Renal cortex interstitium (tissue), 11 donors: Measurements from ENCODE around the gene INO80D. TPM values are rescaled to one million over a fixed set of nuclear protein-coding genes. Genes with fewer than 3 reads are reported as not detected.
A peak's percentile ranks its signal among the peaks of the same experiment; 100 is the strongest.
"Not testable (repeated sequence)": the region's sequence is repeated elsewhere in the genome, so short reads cannot be mapped to it uniquely, and the experiment has no call there.

Source experiments
- DNase-seq, 11 donors: peaks; one replicate each; pipeline ENCODE4 v3.0.0-alpha.2; 2013; ENCODE audit warnings: low read depth in 9 of 11, low spot score in 4 of 11; ENCODE audit errors: extremely low read depth in 1 of 11
- polyA plus RNA-seq, 3 donors: library from polyadenylated mRNA; unstranded; fragments of 120-200 nt; gene quantifications; one replicate each; pipeline ENCODE4 v1.2.1, GENCODE V29; 2013; ENCODE audit not compliant: insufficient read length in 3 of 3

INO80D gene
- polyA plus RNA-seq, 3 donors: 8.8 to 10.8 (median 10.1) TPM

- DNase-seq: peak in 4 of 11 donors; percentile 22 to 38 (median 28)
Observed at GRCh38 chr2:206084870-206085741, 868 bp downstream of the INO80D start.

- DNase-seq: peak in 10 of 11 donors; percentile 48 to 79 (median 60)
Observed at GRCh38 chr2:206084439-206084869, 1.5 kb downstream of the INO80D start.

DNA sequence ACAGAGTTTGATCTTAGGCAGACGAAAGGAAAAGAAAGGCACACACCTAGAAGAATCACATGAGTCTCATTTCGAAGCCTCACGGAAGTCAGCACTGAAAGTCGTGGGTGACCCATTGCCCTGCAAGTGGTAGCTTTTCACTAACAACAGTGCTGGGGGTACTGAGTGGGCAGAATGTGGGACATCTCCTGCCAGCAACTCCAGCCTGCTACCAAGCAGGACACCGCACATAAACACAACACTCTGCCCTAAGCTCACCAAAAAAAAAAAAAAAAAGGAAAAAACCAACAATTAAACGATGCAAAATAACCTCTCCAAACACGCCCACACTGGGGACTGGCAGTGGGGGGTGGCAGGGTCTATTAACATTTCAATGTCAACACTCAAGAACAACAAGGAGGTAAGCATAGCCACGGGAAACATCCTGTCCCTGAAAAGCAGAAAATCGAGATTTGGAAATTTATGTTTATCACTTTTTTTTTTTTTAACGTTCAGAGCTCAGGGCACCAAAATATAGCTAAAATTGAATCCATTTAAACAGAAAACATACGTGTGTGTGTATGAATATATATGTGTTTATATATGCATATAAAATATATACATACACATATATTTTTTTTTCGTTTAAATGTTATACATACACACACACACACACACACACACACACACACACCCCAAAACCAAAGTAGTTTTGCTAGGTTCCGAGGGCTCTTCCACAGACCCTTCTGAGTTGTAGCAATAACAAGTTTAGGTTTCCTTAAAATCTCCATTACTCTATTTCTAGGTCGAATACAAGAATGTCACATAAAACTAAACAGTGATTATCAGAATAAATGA, 2.2 kb downstream of the INO80D start:
- DNase-seq: peak in 2 of 11 donors; percentile 1 to 15

DNA sequence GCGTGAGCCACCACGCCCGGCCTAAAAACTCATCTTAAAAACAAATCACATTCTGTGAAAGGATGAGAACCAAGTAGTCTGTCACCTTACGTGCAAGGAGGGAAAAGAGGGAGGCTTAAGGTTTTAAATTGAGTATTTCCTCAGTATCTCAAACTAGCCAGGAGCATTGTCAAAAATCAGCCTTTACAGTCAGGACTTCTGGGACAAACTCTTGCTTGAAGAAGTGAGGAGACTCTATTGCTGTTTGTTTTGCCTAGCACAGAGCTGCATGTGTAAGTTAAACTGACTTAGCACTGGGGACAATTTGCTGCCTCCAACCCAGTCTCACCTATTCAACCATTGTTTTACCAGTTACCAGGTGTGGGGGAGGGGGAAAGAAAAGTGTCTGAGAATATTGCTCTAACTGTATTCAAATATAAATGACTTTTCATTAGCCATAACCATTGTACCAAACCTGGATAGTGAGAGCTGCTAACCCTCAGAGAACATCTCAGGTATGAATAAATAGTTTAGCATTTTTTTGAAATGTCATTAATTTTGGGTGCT, 3.6 kb downstream of the INO80D start:
- no peak for DNase-seq

GRCh38 chr2:206080927-206081326, 5.0 kb downstream of the INO80D start:
- DNase-seq: no peak

- DNase-seq: peak in 2 of 11 donors; percentile 3 to 15
Observed at GRCh38 chr2:206079699-206080465, 6.1 kb downstream of the INO80D start.

DNA sequence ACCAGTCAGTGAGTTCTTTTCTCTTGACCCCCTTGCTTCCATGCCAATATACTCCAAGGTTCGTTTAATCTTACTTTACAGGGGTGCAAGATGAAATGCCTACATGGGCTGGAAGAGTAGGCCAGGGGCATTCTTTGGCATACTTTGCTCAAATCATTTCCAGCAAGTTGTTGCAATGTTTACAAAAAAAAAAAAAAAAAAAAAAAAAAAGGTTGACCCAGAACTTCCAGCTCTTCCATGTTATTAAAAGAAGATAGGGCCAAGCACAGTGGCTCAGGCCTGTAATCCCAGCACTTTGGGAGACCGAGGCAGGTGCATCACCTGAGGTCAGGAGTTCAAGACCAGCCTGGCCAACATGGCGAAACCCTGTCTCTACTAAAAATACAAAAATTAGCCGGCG, 8.1 kb downstream of the INO80D start:
- DNase-seq: not testable (repeated sequence)

- no peak for DNase-seq
Observed at GRCh38 chr2:206075113-206075512, 10.9 kb downstream of the INO80D start.

GRCh38 chr2:206071807-206072206, 14.2 kb downstream of the INO80D start:
- DNase-seq: no peak

DNA sequence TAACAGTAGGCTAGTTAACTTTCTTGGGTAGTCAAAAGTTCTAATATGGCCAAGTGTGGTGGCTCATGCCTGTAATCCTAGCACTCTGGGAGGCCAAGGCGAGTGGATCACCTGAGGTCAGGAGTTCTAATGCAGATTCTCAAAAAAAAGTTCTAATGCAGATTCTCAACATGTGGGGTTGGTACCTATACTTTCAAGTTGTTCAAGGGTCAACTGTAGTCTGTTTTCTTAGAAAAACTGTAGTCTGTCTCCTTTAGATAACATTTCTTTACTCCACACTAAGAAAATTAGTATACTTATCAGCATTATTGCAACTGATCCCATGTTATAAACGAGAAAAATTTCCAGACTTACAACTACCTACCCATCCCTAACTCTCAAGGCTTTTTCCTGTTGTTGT, 16.6 kb downstream of the INO80D start:
- no peak for DNase-seq

DNA sequence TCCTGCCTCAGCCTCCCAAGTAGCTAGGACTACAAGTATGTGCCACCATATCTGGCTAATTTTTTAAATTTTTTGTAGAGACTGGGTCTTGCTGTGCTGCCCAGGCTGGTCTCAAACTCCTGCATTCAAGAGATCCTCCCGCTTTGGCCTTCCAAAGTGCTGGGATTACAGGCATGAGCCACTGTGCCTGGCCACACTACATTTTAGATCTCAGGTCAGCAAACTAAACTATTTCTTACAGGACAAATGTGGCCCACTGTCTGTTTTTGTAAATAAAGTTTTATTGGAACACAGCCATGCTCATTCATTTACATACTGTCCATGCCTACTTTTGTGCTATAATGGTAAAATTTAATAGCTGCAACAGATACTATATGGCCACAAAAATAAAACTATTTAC, 17.8 kb downstream of the INO80D start:
- no peak for DNase-seq

DNA sequence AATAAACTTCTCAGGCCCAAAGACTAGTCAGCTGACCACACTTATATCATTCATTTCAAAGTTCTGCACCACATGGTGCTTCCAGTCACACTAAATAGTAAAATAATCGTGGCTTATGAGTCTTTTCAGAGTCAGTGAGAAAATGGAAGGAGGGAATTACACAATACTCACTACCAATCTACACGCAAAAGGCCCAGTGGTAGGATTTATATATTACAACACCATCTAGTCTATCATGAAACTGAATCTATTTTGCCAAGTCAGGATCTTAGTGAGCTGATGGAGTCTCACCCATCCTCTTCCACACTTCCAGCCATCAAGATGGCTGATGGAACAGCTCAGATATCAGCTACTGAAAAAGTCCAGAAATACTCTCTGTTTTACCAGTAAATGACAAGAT, 21.9 kb downstream of the INO80D start:
- no peak for DNase-seq

DNA sequence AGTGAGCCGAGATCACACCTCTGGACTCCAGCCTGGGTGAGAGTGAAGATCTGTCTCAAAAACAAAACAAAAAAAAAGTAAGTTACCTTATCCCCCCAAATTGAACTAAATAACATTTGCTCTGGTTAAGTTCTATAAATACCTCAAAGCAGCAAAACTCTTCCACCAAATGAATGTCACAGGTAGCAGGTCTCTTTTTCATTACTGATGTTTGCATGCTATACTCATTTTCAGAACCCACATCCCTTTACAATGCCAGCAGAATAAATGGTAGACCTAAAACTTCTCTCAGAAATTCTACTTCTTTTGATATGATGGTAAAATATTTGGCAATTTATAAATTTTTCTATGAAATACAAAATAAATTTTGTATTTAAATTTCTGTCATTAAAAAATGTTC, 22.3 kb downstream of the INO80D start:
- DNase-seq: no peak

DNA sequence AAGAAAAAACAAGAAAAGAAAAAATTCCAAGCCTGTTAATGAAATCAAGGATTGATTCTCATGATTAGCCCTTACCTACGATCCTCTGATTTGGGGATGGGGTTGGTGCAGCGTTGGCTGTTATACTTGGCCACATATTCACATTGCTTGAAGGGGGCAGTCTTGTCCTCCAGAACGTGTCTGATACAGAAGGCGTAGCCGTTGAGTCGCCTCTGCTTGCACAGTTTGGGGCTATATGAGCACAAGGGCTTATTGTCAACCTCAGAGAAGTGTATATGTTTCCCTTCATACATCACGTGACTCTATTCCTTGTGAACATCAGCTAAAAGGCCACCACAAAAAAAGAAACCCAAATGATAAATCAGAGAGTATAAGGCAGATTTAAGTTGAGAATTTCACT, 23.2 kb downstream of the INO80D start:
- DNase-seq: no peak

GRCh38 chr2:206056286-206056685, 29.7 kb downstream of the INO80D start:
- no peak for DNase-seq

DNA sequence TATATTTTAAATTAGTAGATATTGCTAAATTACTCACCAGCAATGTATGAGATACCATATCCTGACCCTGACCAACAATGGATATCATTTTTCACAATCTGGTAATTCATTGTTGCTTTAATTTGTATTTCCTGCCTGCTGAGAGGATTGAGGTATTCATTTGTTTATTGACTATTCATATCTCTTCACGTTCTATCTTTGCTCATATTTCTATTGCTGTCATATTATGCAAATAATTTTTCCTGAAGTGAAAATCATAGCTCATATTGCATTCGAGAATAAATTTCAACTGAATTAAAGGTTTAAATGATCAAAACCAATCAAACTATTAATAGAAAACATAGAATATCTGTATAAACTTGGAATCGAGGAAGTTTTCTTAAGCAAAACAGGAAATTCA, 31.0 kb downstream of the INO80D start:
- no peak for DNase-seq

DNA sequence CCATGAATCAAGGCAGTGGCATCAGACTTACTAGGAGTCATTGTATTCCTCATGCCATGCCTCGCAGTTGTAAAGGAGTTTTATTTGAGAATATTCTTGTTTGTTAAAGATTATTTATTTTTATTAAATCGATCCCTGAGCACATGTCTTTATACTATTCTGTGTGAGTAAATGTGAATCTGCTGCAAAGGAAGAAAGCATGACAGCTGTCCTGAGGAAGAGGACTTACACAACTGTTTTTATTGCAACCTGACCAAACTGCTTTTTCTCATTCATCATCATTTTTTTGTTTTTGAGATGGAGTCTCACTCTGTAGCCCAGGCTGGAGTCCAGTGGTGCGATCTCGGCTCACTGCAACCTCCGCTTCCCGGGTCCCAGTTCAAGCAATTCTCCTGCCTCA, 34.1 kb downstream of the INO80D start:
- DNase-seq: no peak

- no peak for DNase-seq
Observed at GRCh38 chr2:206049392-206049791, 36.6 kb downstream of the INO80D start.

GRCh38 chr2:206045251-206045650, 40.7 kb downstream of the INO80D start:
- DNase-seq: no peak
